Right lobe of liver (tissue), 6 donors: ENCODE results near the gene FOXK2. TPM values are rescaled to one million over a fixed set of nuclear protein-coding genes. Genes with fewer than 3 reads are reported as not detected.

Experiments
- ATAC-seq, 4 donors: fragments of 200-7000 bp; cut with Tn5 transposase; one replicate each; pipeline ENCODE4 v1.9.1; 2020; ENCODE audit warnings: mild to moderate bottlenecking in 4 of 4, moderate library complexity in 4 of 4
- DNase-seq, 3 donors: peaks; one replicate each; pipeline ENCODE4 v3.0.0-alpha.2; 2020
- H3K27ac ChIP-seq, 3 donors: fragments of 200-600 bp; one replicate each; pipeline ENCODE4 v1.8.0; 2022
- H3K27me3 ChIP-seq, 2 donors: fragments of 200-600 bp; one replicate each; pipeline ENCODE4 v1.8.0; 2022
- H3K36me3 ChIP-seq, 4 donors: fragments of 200-600 bp; sonication (generic) in 1 of 4; one replicate each; pipeline versions ENCODE4 v1.5.1 to v1.8.0; 2017 to 2022; ENCODE audit warnings: control low read depth in 1 of 4
- H3K4me1 ChIP-seq, 4 donors: fragments of 200-600 bp; sonication (generic) in 1 of 4; one replicate each; pipeline versions ENCODE4 v1.5.1 to v1.8.0; 2017 to 2022; ENCODE audit warnings: control low read depth in 1 of 4
- H3K4me3 ChIP-seq, 3 donors: fragments of 200-600 bp; one replicate each; pipeline ENCODE4 v1.8.0; 2022
- H3K9me3 ChIP-seq, 4 donors: fragments of 200-600 bp; sonication (generic) in 1 of 4; one replicate each; pipeline versions ENCODE4 v1.5.1 to v1.8.0; 2017 to 2022; ENCODE audit warnings: control low read depth in 1 of 4
- POLR2A ChIP-seq: fragments of 450-650 bp; IDR thresholded peaks from one replicate; pipeline ENCODE4 v1.6.1; 2017; ENCODE audit warnings: antibody characterized with exemption, mild to moderate bottlenecking
- WGBS: methylation state at CpG from one replicate; pipeline ENCODE4 v1.1.6; 2018; ENCODE audit warnings: low coverage, low lambda C conversion rate; ENCODE audit not compliant: insufficient coverage; ENCODE audit errors: missing lambda C conversion rate; 5-methylcytosine and 5-hydroxymethylcytosine counted together
- intact Hi-C, 2 donors: fragments of 100-400 bp; cut with DNase I; formaldehyde crosslinking; loops; one replicate each; pipeline versions ENCODE4 v1.11.2 to v1.14.1; 2022
- total RNA-seq, 6 experiments: library from RNA; depleted of rRNA in 2 of 6; stranded (reverse); fragments of >200 nt in 2 of 6; fragmentation: NEBNext Ultra II Directional in 3 of 6; extraction: Animal tissue kit (Norgen Biotek cat#: 25700) in 3 of 6; gene quantifications; one replicate each; pipeline versions ENCODE4 v1.1.0 to v1.2.4, GENCODE V29; 2016 to 2023
- TF ChIP-seq, protein P1 (sequence below), 4 donors: fragments of 200-600 bp in 3 of 4; fragments of 450-650 bp in 1 of 4; IDR thresholded peaks; one replicate each; pipeline versions ENCODE4 v1.5.1 to v1.8.0; 2016 to 2022; ENCODE audit warnings: antibody characterized with exemption in 4 of 4, mild to moderate bottlenecking in 2 of 4
- donor health status: DM: no; HTN: yes; CAD: no.
- donor health status: DM: no; HTN: no; CAD: no.
- donor health status: DM: no; HTN: no; CAD: no.
- donor health status: DM: no; HTN: yes; CAD: no.
- donor health status: DM: no; HTN: yes; CAD: no.

The FOXK2 gene
- total RNA-seq, 6 experiments from 2014 or later: 14.1 to 20.5 (median 16.1) TPM

DNA sequence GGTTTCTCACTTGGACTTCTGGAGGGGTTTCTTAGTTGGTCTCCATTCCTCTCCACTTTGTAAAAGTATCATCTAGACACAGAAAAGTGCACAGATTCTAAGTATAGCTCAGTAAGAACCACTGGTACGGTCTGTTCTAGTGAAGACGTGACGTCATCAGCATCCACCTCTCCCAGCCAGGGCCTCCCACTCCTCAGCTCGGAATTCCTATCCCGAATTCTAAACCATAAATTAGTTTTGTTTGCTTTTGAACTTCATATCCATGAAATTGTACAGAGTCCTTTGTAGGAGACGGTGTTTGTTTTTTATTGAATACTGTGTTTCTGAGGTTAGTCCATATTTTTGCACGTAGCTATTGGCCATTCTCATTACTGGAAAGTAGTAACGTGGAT is 25.5 kb downstream of the FOXK2 start:
- Histone ChIP-seq H3K27ac (no peak overlapping the region), H3K36me3 (no peaks in the 10 kb centered on the region), H3K27me3 (no peaks in the 10 kb centered on the region), H3K4me3 (no peak overlapping the region), H3K4me1 (peaks cover 0 to 4% (median 0%) of the 10 kb centered on the region in 4 donors), H3K9me3 (no peaks in the 10 kb centered on the region)
- 79% methylated on average over 8 of the region's 8 CpGs for WGBS
- DNase-seq: no peak
- ATAC-seq: no peak
- intact Hi-C loops: loop anchor here in 1 of 2 donors (10.0 kb wide), 1 partner anchor 190 kb away; the partner anchor contains the start of gene TEX19
- TF ChIP-seq, protein P1, sequence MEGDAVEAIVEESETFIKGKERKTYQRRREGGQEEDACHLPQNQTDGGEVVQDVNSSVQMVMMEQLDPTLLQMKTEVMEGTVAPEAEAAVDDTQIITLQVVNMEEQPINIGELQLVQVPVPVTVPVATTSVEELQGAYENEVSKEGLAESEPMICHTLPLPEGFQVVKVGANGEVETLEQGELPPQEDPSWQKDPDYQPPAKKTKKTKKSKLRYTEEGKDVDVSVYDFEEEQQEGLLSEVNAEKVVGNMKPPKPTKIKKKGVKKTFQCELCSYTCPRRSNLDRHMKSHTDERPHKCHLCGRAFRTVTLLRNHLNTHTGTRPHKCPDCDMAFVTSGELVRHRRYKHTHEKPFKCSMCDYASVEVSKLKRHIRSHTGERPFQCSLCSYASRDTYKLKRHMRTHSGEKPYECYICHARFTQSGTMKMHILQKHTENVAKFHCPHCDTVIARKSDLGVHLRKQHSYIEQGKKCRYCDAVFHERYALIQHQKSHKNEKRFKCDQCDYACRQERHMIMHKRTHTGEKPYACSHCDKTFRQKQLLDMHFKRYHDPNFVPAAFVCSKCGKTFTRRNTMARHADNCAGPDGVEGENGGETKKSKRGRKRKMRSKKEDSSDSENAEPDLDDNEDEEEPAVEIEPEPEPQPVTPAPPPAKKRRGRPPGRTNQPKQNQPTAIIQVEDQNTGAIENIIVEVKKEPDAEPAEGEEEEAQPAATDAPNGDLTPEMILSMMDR (IDR thresholded peaks at IDR 0.05): no peak
- no peak for TF ChIP-seq POLR2A

GRCh38 chr17:82547981-82548380 is 28.4 kb downstream of the FOXK2 start:
- intact Hi-C loops: loop anchor here in 1 of 2 donors (10.0 kb wide), 1 partner anchor 193 kb away; the partner anchor contains the start of gene TEX19
- Histone ChIP-seq H3K9me3 (no peaks in the 10 kb centered on the region), H3K27ac (no peak overlapping the region), H3K4me3 (no peak overlapping the region), H3K4me1 (peaks cover 0 to 18% (median 3%) of the 10 kb centered on the region in 4 donors), H3K36me3 (no peaks in the 10 kb centered on the region), H3K27me3 (no peaks in the 10 kb centered on the region)
- WGBS: 82% methylated on average over 4 of the region's 4 CpGs
- TF ChIP-seq POLR2A: no peak
- TF ChIP-seq, protein P1 (IDR thresholded peaks at IDR 0.05): no peak
- ATAC-seq (no peak), DNase-seq (peak in 1 of 3 donors; percentile 25)

- H3K27me3 ChIP-seq: no peaks in the 10 kb centered on the region
- H3K36me3 ChIP-seq: no peaks in the 10 kb centered on the region
- ATAC-seq (peak; percentile 23 to 43 (median 36)), DNase-seq (peak in 2 of 3 donors; percentile 39 to 47)
- no peak overlapping the region for H3K27ac ChIP-seq
- no peaks in the 10 kb centered on the region for H3K9me3 ChIP-seq
- no peak for TF ChIP-seq POLR2A
- TF ChIP-seq, protein P1 (IDR thresholded peaks at IDR 0.05): no peak
- no peak overlapping the region for H3K4me3 ChIP-seq
- 26% methylated on average over 5 of the region's 15 CpGs for WGBS
- peaks cover 0 to 18% (median 3%) of the 10 kb centered on the region in 4 donors for H3K4me1 ChIP-seq
- intact Hi-C loops: loop anchor here in 1 of 2 donors (10.0 kb wide), 1 partner anchor 194 kb away; the partner anchor contains the start of gene TEX19
Measured at GRCh38 chr17:82548681-82549303, 29.3 kb downstream of the FOXK2 start.

- intact Hi-C loops: loop anchor here in 1 of 2 donors (10.0 kb wide), 1 partner anchor 197 kb away; the partner anchor contains the start of gene TEX19
- no peaks in the 10 kb centered on the region for H3K9me3 ChIP-seq
- H3K27me3 ChIP-seq: no peaks in the 10 kb centered on the region
- no peak overlapping the region for H3K27ac ChIP-seq
- 44% methylated on average over 13 of the region's 13 CpGs for WGBS
- H3K36me3 ChIP-seq: no peaks in the 10 kb centered on the region
- DNase-seq (peak; percentile 66 to 76 (median 67)), ATAC-seq (peak; percentile 83 to 91 (median 86))
- no peak overlapping the region for H3K4me3 ChIP-seq
- TF ChIP-seq, protein P1 (IDR thresholded peaks at IDR 0.05): peak; percentile 64 to 72 (median 68)
- TF ChIP-seq POLR2A: no peak
- peaks cover 0 to 23% (median 5%) of the 10 kb centered on the region in 4 donors for H3K4me1 ChIP-seq
Measured at GRCh38 chr17:82551779-82552457, 32.4 kb downstream of the FOXK2 start.
